GF-D8 (cell line): ENCODE data around the gene C4orf50.
"Not testable (repeated sequence)": the region's sequence is repeated elsewhere in the genome, so short reads cannot be mapped to it uniquely, and the experiment has no call there.

Experiments
- DNase-seq: peaks from one replicate; lab custom pipeline; 2025; lab: John Stamatoyannopoulos, UW

The C4orf50 gene

DNA sequence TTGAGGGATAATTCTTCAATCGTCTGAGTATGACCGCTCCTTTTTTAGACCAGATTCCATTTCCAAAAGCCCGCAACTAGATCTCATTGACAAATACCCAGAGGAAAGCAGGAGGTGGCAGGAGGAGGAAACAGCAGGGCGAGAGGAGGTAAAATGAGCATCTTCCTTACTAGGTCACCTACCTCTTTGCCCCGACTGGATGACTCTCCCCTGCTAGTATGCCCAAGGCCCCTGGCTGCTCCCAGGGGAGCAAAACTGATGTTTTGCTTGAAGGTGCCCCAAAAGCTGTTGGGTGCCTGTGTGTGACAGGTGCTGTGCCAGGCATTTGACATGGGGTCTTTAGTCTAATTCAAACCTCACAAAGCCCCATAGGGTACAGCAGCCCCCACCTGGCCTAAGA lies 48.9 kb downstream of the C4orf50 start:
- no peak for DNase-seq

DNA sequence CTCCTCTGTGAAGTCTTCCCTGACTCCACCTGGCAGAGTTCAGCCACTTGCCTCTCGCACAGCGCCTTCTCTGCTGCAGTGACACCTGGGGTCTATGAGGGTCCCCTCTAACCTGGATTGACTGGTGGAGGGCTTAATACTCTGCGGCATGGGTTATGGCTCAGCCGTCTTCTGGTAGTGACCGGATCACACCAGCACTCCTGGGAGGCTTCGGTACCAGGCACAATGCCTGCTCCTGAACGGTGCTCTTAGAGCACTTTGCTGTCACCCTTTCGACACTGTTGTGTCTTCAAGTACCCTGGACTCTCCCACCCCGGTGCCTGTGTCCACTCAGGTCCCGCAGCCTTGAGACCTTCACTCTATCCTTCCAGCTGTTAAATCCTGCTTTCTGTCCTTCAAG lies 50.0 kb downstream of the C4orf50 start:
- DNase-seq, result no peak

GRCh38 chr4:5967783-5968182 lies 50.4 kb downstream of the C4orf50 start:
- no peak for DNase-seq

GRCh38 chr4:5965225-5965624 lies 53.0 kb downstream of the C4orf50 start:
- DNase-seq, result no peak

GRCh38 chr4:5964030-5964429 lies 54.2 kb downstream of the C4orf50 start:
- DNase-seq, result no peak

- DNase-seq, result no peak
Measured at GRCh38 chr4:5963611-5964010, 54.6 kb downstream of the C4orf50 start.

DNA sequence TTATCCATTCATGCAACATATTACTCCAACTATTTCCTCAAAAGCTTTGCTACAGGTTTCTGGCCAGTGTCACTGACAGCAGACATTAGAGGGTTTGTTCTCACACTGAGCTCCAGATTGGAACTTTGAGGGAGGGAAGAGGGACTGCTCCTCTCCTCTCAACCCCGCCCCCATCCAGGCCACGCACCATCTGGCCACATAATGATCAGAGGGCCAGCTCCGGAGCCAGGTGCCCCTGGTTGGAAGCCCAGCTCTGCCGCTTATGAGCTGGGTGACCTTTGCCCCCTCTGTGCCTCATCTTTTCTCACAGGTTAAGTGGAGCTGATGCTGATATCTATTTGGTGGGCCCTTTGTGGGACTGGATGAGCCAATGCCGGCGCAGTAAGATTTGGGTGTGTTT lies 55.8 kb downstream of the C4orf50 start:
- no peak for DNase-seq

- no peak for DNase-seq
Measured at GRCh38 chr4:5960252-5960880, 57.9 kb downstream of the C4orf50 start.

- no peak for DNase-seq
Measured at GRCh38 chr4:5959211-5959982, 58.8 kb downstream of the C4orf50 start.

DNA sequence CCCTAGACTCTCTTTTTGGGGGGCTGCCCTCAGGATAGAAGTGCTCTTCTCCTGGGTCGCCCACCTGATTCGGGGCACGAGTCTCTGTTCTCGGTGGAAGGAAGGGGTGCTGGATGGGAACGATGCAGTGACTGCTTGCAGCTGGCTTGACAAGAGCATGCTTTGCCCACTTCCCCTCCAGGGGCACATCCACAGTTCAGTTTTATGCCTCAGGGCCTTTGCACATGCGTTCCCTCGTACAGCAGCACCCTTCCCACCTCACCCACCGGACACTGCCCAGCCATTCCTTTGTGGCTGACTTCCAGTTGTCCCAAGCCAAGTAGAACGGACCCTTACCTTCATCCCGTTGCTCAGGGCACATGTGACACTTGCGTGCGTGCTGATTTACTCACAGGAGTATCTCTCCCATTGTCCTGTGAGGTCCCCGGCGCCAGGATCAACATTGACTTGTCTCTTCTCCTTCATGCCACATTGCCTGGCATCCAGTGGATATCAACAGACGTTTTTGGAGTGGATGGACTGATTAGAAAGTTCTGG lies 60.0 kb downstream of the C4orf50 start:
- no peak for DNase-seq

DNA sequence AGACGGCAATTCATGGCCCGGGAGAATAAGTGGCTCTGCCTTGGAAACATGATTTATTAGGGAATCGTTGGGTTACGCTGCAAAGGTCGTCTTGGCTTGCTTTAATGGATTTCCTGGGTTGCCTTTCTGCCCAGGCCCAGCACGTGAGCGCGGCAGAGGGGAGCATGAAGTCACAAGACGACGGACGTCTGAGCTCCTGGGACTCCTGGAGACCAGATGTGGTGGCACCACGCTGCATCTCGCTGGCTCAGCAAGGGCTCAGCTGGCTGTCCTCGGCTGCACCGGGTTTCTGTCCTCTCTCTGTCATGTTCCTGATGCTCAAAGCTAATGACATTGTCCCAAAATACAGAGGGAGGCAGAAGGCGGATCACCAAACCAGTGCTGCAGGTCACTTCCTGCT lies 61.2 kb downstream of the C4orf50 start:
- DNase-seq, result no peak

GRCh38 chr4:5956285-5957021 lies 61.8 kb downstream of the C4orf50 start:
- no peak for DNase-seq

DNA sequence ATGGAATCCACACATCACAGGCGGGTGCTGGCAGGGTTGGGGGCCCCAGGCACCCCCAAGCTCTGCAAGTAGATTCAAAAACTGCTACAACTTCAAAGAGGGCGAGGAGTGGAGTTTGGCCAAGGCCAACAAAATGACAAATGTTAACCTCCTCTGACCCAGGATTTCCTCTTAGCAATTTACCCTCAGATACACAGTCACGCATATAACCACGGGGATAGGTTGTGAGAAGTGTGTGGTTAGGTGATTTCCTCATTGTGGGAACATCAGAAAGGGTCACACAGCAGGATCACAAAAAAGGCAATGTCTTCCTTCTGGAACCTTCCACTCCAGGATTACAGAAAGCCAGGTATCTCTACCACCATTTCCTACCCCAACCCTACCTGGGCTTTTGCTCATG lies 62.4 kb downstream of the C4orf50 start:
- DNase-seq, result peak; percentile 2

GRCh38 chr4:5955201-5955821 lies 62.9 kb downstream of the C4orf50 start:
- DNase-seq, result no peak

DNA sequence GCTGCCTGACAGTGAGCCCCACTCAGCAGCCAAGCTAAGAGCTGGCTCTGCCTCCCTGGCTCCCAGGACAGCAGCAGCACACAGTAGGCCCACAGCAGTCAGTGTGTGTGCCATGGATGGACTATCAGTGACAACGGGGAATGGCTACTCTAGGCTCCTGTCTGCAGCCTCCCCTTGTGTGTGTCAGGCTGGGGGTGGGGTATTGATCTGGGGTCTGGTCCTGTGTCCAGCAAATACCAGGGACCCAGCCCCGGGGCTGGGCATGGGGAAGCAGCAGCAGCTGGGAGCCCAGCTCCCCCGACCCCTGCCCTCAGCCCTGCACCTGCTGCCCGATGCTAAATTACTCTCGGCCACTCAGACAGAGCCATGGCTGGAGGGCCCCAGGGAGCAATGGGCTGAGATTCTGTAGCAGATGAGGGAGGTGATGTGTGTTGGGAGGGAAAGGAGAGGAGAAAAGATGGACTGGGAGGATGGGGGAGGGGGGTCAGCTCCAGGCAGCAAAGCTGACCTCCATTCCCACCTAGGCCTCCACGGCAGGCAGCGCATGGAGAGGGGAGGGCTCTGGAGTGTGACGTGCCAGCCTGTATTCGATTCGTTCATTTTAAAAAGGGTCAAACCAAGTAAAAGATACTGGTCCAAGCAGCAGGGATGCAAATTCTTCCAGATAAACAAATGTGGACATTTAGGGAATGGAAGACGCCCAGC lies 64.0 kb downstream of the C4orf50 start:
- DNase-seq, result no peak

- no peak for DNase-seq
Measured at GRCh38 chr4:5952975-5953951, 65.0 kb downstream of the C4orf50 start.

DNA sequence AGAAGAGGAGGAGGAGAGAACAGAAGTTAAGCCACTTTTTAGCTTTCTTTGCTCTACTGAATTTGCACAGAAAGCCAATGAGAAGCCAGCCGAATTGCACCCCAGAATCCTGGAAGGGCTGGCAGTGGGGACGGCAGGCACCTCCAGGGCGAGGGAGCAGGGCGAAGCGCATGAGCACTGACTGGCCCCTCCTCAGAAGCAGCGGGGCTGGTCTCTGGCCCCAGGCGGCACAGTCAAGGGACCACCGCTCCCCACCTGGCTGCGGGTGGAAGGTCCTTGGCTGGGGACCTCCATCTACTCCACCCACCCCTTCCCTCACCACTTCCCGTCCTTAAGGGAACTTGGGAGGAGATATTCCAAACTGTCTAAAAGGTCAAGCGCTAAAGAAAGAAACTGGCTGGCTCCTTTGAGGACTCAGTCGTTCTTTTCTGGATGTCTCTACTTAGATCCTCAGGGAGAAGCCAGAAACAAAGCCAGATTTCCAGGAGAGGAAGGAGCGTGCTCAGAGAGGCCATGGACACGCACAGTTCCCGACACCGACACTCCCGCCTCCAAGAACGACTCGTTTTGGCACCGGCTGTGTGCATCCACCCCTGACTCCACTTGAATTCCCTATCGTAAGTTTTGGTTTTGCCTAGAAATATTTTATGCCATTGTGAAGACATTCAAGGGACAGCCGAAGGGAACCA lies 65.8 kb downstream of the C4orf50 start:
- DNase-seq, result no peak

DNA sequence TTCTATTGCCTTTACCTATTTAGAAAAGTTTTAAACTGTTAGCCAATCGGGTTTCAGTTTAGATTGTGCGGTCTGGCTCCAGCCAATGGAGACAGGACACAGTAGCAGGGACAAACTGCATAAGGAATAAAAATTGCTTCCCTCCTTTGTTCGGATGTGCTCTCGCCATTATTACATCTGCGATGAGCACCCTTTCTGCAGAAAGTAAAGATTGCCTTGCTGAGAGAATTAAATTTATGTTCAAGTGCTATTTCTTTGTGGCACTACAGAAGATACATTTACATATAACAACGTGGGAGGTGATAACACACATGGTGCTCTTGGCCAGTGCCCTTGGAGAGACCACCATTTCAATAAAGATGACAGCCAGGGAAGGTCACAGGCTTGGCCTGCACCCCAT lies 71.6 kb downstream of the C4orf50 start:
- DNase-seq, result not testable (repeated sequence)

DNA sequence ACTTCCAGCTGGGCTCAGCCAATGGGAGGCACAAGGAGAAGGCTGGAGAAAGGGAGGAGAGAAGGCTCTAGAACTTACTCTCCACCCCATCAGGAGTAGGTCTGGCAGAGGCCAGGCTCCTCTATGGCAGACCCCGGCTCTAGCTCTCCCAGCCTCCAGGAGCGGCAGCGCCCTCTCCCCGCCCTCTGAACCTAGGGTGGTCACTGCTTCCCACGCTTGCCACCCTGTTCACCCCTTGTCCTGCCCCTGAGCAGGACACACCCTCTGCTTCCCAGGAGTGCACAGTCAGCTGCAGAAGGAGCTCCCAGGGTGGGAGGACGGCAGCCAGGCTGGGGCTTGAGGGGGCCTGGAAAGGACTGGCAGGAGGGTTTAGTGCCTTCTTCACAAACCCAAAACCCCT lies 72.3 kb downstream of the C4orf50 start:
- DNase-seq, result no peak

- no peak for DNase-seq
Measured at GRCh38 chr4:5945171-5945570, 73.1 kb downstream of the C4orf50 start.
